GM18519 (cell line): ENCODE data around the gene MAEL.

Experiments
- ATAC-seq: cut with Tn5 transposase; IDR thresholded peaks from one replicate; pipeline ENCODE4 v1.9.1; 2021; ENCODE audit warnings: mild to moderate bottlenecking, moderate library complexity; ENCODE audit not compliant: unreplicated experiment, low FRiP score

MAEL gene

GRCh38 chr1:167054946-167055630 lies 66.0 kb downstream of the MAEL start:
- no peak for ATAC-seq

- no peak for ATAC-seq
These were observed 67.6 kb downstream of the MAEL start for GRCh38 chr1:167056529-167057231.

GRCh38 chr1:167057241-167057688 lies 68.2 kb downstream of the MAEL start:
- ATAC-seq, result peak; percentile 59

- ATAC-seq, result no peak
These were observed 70.1 kb downstream of the MAEL start for GRCh38 chr1:167059045-167059808.

GRCh38 chr1:167059809-167060107 lies 70.7 kb downstream of the MAEL start:
- no peak for ATAC-seq

- no peak for ATAC-seq
These were observed 71.3 kb downstream of the MAEL start for GRCh38 chr1:167060141-167061072.

- ATAC-seq, result no peak
These were observed 72.0 kb downstream of the MAEL start for GRCh38 chr1:167061073-167061464.

- ATAC-seq, result no peak
These were observed 75.5 kb downstream of the MAEL start for GRCh38 chr1:167064621-167065020.

- ATAC-seq, result no peak
These were observed 76.4 kb downstream of the MAEL start for GRCh38 chr1:167065471-167065870.

- ATAC-seq, result peak; percentile 81
These were observed 77.4 kb downstream of the MAEL start for GRCh38 chr1:167066333-167067122.

- no peak for ATAC-seq
These were observed 78.8 kb downstream of the MAEL start for GRCh38 chr1:167067904-167068303.

- ATAC-seq, result no peak
These were observed 79.7 kb downstream of the MAEL start for GRCh38 chr1:167068761-167069160.

- ATAC-seq, result no peak
These were observed 82.2 kb downstream of the MAEL start for GRCh38 chr1:167071286-167071685.
